ENCODE data around the gene EXOC7. TPM values are rescaled to one million over a fixed set of nuclear protein-coding genes. Genes with fewer than 3 reads are reported as not detected.
A peak's percentile ranks its signal among the peaks of the same experiment; 100 is the strongest.

Gene EXOC7
- total and polyA plus RNA-seq, 2 of the 8 experiments (the other 6 are each of a cell fraction or from before 2014, with no cell fraction given) = 77.1 to 92.6 TPM

GRCh38 chr17:76079535-76079955 is 24.0 kb downstream of the EXOC7 start:
- Histone ChIP-seq H3K4me3 (ENCODE audit: extremely low read depth in 1 of 4, insufficient read depth in 2 of 4, low read depth in 3 of 4, low read length in 4 of 4) (peak overlapping the region in 3 of 4 experiments; percentile 15 to 51 (median 34); a peak in 4 of 8 replicates), H3K56ac (replicated peaks; ENCODE audit: insufficient read length, low read depth, low read length) (no peak overlapping the region), H4K5ac (ENCODE audit: insufficient read length, low read depth, low read length) (no peak overlapping the region), H3K4ac (replicated peaks; ENCODE audit: insufficient read length, low read depth, low read length) (peak overlapping the region; percentile 50), H2BK15ac (ENCODE audit: low read length) (peak overlapping the region; percentile 65; the same call in 1 of the 2 replicates), H3K18ac (ENCODE audit: extremely low read depth, low read length) (peak overlapping the region; percentile 55; the same call in 1 of the 2 replicates), H2AFZ (ENCODE audit: low read length) (no peak overlapping the region), H4K20me1 (replicated peaks in 1 of 2; ENCODE audit: control insufficient read depth in 1 of 2, insufficient read depth in 2 of 2, low read length in 2 of 2) (peaks cover 2 to 15% of the 10 kb centered on the region in 2 experiments), H3K23me2 (ENCODE audit: low read depth, low read length) (peaks cover 16% of the 10 kb centered on the region; the same call in 1 of the 2 replicates), H2BK5ac (ENCODE audit: low read depth, low read length) (0 out of 2 replicates have a peak overlapping the region, but pooled peaks have one; percentile 10), H3K27me3 (replicated peaks in 1 of 4; ENCODE audit: control insufficient read depth in 3 of 4, extremely low read depth in 1 of 4, insufficient read depth in 3 of 4, low read length in 3 of 4) (peaks cover 43 to 56% (median 53%) of the 10 kb centered on the region in 4 experiments), H2BK20ac (ENCODE audit: low read length) (no peak overlapping the region), H3K4me1 (replicated peaks in 1 of 4; ENCODE audit: control insufficient read depth in 3 of 4, insufficient read depth in 4 of 4, low read length in 3 of 4) (peaks cover 0 to 44% (median 38%) of the 10 kb centered on the region in 4 experiments; a peak in 6 of 7 replicates), H3K36me3 (ENCODE audit: control insufficient read depth in 2 of 4, insufficient read depth in 4 of 4, low read length in 3 of 4) (peaks cover 4 to 13% (median 10%) of the 10 kb centered on the region in 4 experiments; a peak in 7 of 8 replicates), H3K14ac (ENCODE audit: insufficient read length) (no peak overlapping the region), H3K4me2 (ENCODE audit: insufficient read depth in 1 of 2, low read depth in 2 of 2, low read length in 2 of 2) (peak overlapping the region; percentile 76 to 80), H3K79me1 (ENCODE audit: low read depth, low read length) (no peaks in the 10 kb centered on the region), H3K9ac (replicated peaks in 1 of 4; ENCODE audit: extremely low read depth in 1 of 4, low read depth in 3 of 4, low read length in 3 of 4) (no peak overlapping the region), H4K8ac (ENCODE audit: extremely low read depth, insufficient read depth, low read length) (peak overlapping the region; percentile 23), H2BK12ac (ENCODE audit: low read depth, low read length) (peak overlapping the region; percentile 55; the same call in 1 of the 2 replicates), H2BK120ac (replicated peaks; ENCODE audit: low read depth, low read length) (no peak overlapping the region), H3K79me2 (ENCODE audit: control insufficient read depth in 1 of 2, insufficient read depth in 2 of 2, low read length in 2 of 2) (no peaks in the 10 kb centered on the region), H2AK5ac (ENCODE audit: low read depth, low read length) (peak overlapping the region; percentile 7; the same call in 1 of the 2 replicates), H3K9me3 (ENCODE audit: insufficient read depth in 2 of 2, low read depth in 1 of 2, low read length in 1 of 2) (no peaks in the 10 kb centered on the region), H3K27ac (ENCODE audit: low read depth, low read length) (no peak overlapping the region), H3K23ac (ENCODE audit: insufficient read length) (no peak overlapping the region), H4K91ac (replicated peaks; ENCODE audit: insufficient read length, low read length) (no peak overlapping the region)
- ChIA-PET POLR2A (ENCODE audit: partially characterized antibody) (interaction anchor here (0.7 to 4.0 kb wide), 25 partner anchors 9 to 200 kb away, joined by 3 to 28 read pairs (median 5); partner anchors contain the start of genes EXOC7, FBF1, MRPL38 and TRIM47), CTCF (ENCODE audit: partially characterized antibody) (interaction anchor here (0.8 to 7.6 kb wide), 18 partner anchors 9 to 582 kb away, joined by 3 to 36 read pairs (median 4); no protein-coding TSS in a partner anchor)
- FAIRE-seq (no peak), DNase-seq (ENCODE audit: low read depth in 1 of 2, low spot score in 2 of 2) (no peak)
- 75% methylated on average over 9 of the region's 9 CpGs; no CpG with 5 or more reads in 1 of the 2 experiments for WGBS, 2 experiments (ENCODE audit: extremely low coverage in 1 of 2, insufficient coverage in 1 of 2, insufficient read length in 1 of 2, insufficient replicate concordance in 2 of 2, low coverage in 1 of 2, low lambda C conversion rate in 2 of 2, missing lambda C conversion rate in 1 of 2)
- TF ChIP-seq POLR2AphosphoS5 (IDR thresholded peaks at IDR 0.05; ENCODE audit: low read depth, low read length) (peak; percentile 38; the same call in 1 of the 2 replicates), CTCF (IDR thresholded peaks at IDR 0.05; ENCODE audit: control extremely low read depth in 1 of 3, insufficient read depth in 1 of 3, low read depth in 1 of 3, low read length in 3 of 3) (no peak), MAX (IDR thresholded peaks at IDR 0.05) (no peak), MAFK (IDR thresholded peaks at IDR 0.05; ENCODE audit: low read depth, low read length) (no peak), NRF1 (IDR thresholded peaks at IDR 0.05; ENCODE audit: low read depth, low read length) (no peak), POLR2A (IDR thresholded peaks at IDR 0.05; ENCODE audit: control extremely low read depth in 1 of 2, low read depth in 2 of 2, low read length in 2 of 2) (peak in 1 of 2 experiments; percentile 38; a peak in 1 of 3 replicates), KDM1A (IDR thresholded peaks at IDR 0.05; ENCODE audit: borderline replicate concordance, low read length) (no peak), EGR1 (IDR thresholded peaks at IDR 0.05; ENCODE audit: borderline replicate concordance, low read depth, low read length) (no peak), KDM5A (IDR thresholded peaks at IDR 0.05; ENCODE audit: low read length) (no peak), EZH2 (IDR thresholded peaks at IDR 0.05; ENCODE audit: low read depth, low read length, severe bottlenecking) (peak; percentile 6)

Measured in H1 (cell line).